NCI-H82 treated with DMSO at 0.1 percent for 48 hours (cell line): ENCODE results near the gene RIMBP2.
"Not testable (repeated sequence)": the region's sequence is repeated elsewhere in the genome, so short reads cannot be mapped to it uniquely, and the experiment has no call there.

Experiments
- DNase-seq: peaks from one replicate; lab custom pipeline; 2025; ENCODE audit not compliant: unreplicated experiment; lab: John Stamatoyannopoulos, UW

The RIMBP2 gene

GRCh38 chr12:130715998-130716968, at the start of gene RIMBP2:
RIMBP2 (minus strand) TSS chr12:130716299; CDS start chr12:130479013, 237,286 bp downstream.
- peak; percentile 46 for DNase-seq

GRCh38 chr12:130765186-130765659, 49.1 kb upstream of the RIMBP2 start:
- DNase-seq = no peak

GRCh38 chr12:130764475-130765185, 48.5 kb upstream of the RIMBP2 start:
- no peak for DNase-seq

GRCh38 chr12:130764073-130764472, 48.0 kb upstream of the RIMBP2 start:
- no peak for DNase-seq

DNA sequence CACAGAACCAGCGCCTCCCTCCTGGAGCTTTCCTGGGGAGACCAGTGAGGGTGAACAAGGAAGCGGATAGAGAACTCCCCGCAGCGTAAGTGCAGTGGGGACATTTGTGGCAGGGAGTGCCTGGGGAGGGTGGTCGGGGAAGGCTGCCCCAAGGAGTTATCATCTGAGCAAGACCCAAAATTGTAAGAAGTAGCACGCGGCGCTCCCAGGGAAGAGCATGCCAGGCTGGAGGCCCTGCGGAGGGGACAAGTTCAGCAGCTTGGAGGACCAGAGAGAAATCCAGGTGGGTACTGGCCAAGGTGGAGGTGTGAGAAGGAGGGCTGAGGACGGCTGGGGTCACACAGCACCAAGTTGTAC, 46.2 kb upstream of the RIMBP2 start:
- no peak for DNase-seq

- DNase-seq = peak; percentile 25
Observed at GRCh38 chr12:130761537-130762318, 45.6 kb upstream of the RIMBP2 start.

DNA sequence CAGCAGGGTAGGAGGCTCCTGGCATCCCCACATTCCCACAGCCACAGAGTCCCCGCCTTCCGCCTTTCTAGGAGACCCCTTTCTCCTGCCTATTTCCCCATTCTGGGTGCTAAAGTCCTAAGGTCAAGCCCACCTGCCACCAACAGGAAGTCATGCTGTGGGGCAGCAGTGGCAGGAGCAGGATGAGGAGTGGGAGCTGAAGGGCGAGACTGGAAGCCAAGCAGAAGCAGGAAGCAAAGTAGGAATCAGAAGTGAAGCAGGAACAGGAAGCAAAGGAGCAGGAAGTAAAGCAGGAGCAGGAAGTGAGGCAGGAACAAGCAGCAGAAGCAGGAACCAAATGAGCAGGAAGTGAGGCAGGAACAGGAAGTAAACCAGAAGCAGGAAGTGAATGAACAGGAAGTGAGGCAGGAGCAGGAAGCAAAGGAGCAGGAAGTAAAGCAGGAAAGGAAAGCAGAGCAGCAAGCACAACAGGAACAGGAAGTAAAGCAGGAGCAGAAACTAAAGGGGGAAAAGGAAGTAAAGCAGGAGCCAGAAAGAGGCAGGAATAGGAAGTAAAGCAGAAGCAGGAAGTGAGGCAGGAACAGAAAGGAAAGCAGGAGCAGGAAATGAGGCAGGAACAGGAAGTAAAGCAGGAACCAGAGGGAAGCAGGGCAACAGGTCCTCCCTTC, 38.3 kb upstream of the RIMBP2 start:
- DNase-seq = peak; percentile 5

DNA sequence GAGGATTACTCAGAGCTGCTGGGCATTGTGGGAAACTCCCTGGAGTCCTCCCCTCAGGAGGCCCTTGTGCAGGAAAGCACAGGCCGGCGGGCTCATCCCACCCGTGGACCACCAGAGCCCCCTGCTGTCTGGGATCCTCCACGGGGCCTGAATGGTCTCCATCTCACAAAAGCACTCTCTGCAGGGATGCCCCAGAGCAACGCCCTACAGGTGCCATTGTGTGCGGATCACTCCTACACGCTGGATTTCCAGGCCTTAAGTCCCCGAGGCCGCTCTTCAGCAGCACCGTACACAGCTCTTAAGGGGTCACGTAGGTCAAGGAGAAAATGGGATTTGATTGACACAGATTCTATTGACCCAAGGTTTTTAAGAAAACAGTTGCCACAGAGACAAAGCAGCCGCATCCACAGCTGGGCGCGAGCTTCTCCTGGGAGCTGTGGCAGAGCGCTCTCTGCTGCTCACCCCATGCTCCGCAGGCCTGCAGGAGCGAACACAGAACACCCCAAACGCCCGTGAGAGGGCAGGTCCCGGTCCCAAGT, 36.7 kb upstream of the RIMBP2 start:
- no peak for DNase-seq

DNA sequence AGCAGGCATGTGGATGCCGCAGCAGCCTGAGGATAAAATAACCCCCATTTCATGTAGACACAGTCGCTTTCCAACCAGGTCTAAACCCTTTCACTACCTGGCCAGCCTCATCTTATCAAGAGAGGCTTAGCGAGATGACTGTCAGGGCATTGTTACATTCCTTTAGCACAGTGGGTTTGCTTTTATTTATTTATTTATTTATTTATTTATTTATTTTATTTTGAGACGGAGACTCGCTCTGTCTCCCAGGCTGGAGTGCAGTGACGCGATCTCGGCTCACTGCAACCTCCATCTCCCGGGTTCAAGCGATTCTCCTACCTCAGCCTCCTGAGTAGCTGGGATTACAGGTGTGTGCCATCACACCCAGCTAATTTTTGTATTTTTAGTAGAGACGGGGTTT, 35.9 kb upstream of the RIMBP2 start:
- not testable (repeated sequence) for DNase-seq

DNA sequence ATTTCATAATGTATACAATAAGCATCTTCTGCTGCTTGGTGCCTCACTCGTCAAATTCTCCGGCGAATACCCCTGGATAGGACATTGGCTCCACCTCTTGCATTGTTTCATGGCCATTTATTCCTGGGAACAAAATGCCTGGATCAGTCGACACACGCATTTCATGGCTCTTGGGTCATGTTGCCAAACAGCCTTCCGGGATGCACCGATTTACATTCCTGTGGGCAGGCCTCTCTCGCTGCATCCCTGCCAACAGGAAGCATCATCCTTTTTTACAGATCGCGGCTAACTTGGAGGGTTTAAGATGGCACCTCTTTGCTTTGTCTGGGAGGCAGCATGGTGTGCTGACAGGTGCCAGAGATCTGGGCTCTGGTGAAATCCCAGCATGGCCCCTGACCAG, 32.7 kb upstream of the RIMBP2 start:
- DNase-seq = no peak

DNA sequence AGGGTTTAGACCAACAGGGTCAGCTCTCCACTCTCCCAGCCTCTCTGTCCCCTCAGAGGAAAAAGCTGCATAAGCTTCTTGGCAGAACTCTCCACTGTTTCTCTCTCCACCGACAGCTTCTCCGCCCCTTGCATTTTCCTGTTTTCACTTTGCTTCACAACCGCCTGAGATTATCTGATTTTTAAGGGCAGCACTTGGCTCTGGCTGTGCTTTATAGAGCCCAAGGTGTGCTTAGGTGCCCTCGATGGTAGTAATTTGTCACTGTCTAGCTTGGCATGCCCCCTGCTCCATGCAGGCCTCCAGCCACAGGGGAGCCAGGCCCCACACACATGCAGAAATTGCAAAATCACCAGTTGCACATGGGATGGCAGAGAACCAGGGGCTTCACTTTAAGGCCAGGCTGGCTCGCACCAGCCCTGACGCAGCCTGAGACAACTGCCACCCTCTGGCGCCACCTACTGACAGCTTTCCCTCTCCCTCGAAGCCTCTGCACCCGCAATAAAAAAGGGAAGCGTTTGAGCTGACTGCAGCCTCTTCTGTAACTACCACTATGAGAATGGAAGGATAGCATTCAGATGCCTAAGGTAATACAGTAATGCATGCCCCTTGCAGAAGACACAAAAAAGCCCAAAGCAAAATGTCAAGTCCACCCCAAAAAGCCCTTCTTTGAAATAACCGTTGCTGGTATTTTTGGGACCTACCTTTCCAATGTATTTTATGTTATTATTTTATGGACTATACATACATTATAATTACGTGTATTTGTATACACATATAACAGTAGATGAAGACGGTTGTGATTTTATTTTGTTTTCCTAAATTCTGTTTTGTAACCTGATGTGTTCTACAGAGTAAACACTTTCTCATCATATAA, 32.0 kb upstream of the RIMBP2 start:
- DNase-seq = peak; percentile 34

DNA sequence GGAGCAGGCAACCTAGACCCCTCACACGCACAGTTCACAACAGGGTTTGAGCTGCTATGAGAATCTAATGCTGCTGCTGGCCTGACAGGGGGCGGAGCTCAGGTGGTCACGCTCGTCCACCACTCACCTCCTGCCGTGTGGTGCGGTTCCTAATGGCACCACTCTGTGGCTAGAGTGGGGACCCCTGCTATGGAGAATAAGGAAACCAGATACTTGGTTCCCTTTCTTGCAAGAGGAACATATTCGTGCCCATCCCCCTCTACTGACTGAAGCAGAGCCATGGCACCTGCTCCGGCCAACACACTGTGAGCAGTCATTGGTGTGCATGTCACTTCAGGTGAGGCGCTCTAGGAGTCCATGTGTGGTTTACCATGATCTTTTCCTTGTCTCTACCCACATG, 30.4 kb upstream of the RIMBP2 start:
- DNase-seq = no peak

GRCh38 chr12:130745921-130746320, 29.8 kb upstream of the RIMBP2 start:
- no peak for DNase-seq

DNA sequence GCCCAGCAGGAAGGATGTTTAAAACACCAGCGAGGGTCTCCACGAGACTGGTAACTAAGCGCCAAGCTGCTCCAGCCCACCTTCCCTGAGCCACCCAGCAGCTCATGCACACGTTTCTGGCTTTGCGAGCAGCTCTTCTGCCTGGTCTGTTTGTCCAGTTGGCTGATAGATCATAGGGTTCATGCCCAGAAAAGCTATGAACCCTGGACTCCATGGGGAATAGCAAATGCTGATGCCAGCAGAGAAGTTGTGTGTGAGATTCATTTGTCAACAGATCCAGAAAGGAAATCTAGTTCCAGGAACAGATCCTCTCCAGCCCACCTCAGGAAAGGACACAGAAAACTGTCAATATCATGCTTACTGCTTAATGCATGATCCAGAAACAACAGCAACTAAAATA, 28.2 kb upstream of the RIMBP2 start:
- DNase-seq = no peak

DNA sequence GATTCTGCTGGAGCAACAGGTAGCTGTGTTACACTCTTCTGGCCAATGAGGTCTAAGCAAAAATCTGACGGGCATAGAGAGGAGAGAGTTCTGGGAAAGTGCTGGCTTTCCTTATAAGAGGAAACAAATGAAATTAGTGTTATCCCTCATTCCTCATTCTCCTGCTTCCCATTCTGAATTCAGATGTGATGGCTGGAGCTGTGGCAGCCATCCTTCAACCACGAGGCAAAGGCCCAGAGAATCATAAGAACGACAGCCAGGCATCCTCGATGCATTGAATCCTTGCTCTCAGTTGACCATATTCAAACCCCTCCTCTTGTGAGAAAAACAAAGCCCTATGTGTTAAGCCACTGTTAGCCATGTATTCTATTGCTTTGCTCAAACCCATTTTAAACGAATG, 27.5 kb upstream of the RIMBP2 start:
- DNase-seq = no peak

DNA sequence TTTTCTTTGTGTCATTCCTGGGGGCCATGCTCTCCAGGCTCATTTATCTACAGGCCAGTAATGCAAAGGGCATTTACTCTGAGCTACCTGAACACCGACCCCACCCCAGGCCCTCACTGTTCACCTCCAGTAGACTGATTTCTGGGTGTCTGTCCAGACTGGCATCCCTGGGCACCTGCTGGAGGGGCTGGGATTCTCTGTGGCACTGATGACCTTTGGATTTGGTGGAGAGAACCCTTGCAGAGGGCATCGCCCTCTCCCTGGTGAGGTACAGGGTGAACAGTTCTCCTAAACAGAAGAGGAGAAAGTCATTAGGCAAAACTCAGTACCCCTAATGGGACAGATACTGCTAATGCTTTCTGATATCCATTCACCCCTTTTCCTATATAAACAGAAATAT, 27.1 kb upstream of the RIMBP2 start:
- DNase-seq = no peak

DNA sequence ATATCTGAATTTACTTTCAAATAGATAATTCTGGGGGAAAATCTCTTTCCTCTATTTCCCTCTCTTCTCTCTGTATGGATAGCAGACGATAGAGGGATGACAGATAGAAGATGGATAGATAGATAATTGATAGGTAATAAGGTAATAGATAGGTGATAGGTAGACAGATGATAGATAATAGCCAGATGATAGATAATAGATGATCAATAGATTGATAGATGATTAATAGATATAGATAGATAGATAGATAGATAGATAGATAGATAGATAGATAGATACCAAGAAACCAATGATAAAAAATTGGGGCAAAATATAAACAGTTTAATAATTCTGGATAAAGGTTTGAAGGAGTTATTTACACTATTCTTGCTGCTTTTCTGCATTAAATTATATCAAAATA, 26.6 kb upstream of the RIMBP2 start:
- DNase-seq = no peak

DNA sequence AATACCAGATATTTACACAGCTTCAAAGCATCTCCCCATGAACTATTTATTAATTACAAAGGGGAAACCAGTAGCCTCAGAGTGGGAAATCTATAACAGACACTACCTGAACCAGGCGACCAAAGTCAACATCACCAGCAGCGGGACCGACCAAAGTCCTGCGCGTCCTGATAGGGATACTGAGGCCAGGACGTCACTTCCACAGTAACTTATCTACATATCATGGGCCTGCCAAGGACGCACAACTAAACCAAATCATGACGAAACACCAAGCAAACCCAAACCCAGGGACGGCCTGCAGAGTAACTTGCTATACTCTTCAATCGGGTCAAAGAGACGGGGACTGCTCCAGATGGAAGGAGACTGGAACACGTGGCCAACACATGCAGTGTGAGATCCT, 26.0 kb upstream of the RIMBP2 start:
- no peak for DNase-seq

GRCh38 chr12:130739571-130739970, 23.5 kb upstream of the RIMBP2 start:
- no peak for DNase-seq

GRCh38 chr12:130738403-130738802, 22.3 kb upstream of the RIMBP2 start:
- DNase-seq = not testable (repeated sequence)
